IPS DF 6.9 (cell line): Measurements from ENCODE around the gene LDHA.

ENCODE experiments used
- DNase-seq: peaks from one replicate; pipeline ENCODE4 v3.0.0-alpha.2; 2013; ENCODE audit warnings: low read depth, low spot score
- H3K27ac ChIP-seq: one replicate; pipeline ENCODE4 v1.5.1; 2013; ENCODE audit warnings: low read length, control low read depth
- H3K27me3 ChIP-seq: 2 replicates; pipeline ENCODE4 v1.6.1; 2013; ENCODE audit warnings: mild to moderate bottlenecking, low read length; ENCODE audit not compliant: control insufficient read depth, insufficient read depth
- H3K36me3 ChIP-seq: 2 replicates; pipeline ENCODE4 v1.6.1; 2013; ENCODE audit warnings: low read length; ENCODE audit not compliant: control insufficient read depth, insufficient read depth
- H3K4me1 ChIP-seq: 2 replicates; pipeline ENCODE4 v1.6.1; 2013; ENCODE audit warnings: low read length; ENCODE audit not compliant: control insufficient read depth, insufficient read depth
- H3K4me3 ChIP-seq: 2 replicates; pipeline ENCODE4 v1.5.1; 2013; ENCODE audit warnings: mild to moderate bottlenecking, low read length
- H3K9me3 ChIP-seq: 2 replicates; pipeline ENCODE4 v1.6.1; 2013; ENCODE audit warnings: low read length, inconsistent platforms; ENCODE audit not compliant: control insufficient read depth, insufficient read depth
- WGBS: extraction: QIAGEN DNeasy Blood & Tissue Kit; methylation state at CpG from one replicate; pipeline ENCODE4 v1.1.7; 2013; ENCODE audit warnings: mixed read lengths, missing lambda C conversion rate; ENCODE audit not compliant: insufficient read length, insufficient coverage; 5-methylcytosine and 5-hydroxymethylcytosine counted together

The LDHA gene

GRCh38 chr11:18369398-18369797 lies 25.0 kb upstream of the LDHA start:
- no CpG with 5 or more reads among the region's 2 CpGs for WGBS
- Histone ChIP-seq H3K36me3 (no peaks in the 10 kb centered on the region; the same call in 1 of the 2 replicates), H3K4me1 (no peaks in the 10 kb centered on the region), H3K27me3 (no peaks in the 10 kb centered on the region), H3K27ac (no peak overlapping the region), H3K4me3 (no peak overlapping the region), H3K9me3 (no peaks in the 10 kb centered on the region)
- DNase-seq: no peak

- no CpG with 5 or more reads among the region's 2 CpGs for WGBS
- Histone ChIP-seq H3K4me1 (no peaks in the 10 kb centered on the region), H3K9me3 (no peaks in the 10 kb centered on the region), H3K36me3 (no peaks in the 10 kb centered on the region), H3K27ac (no peak overlapping the region), H3K27me3 (no peaks in the 10 kb centered on the region), H3K4me3 (no peak overlapping the region)
- DNase-seq: no peak
Measured at GRCh38 chr11:18371279-18371678, 23.1 kb upstream of the LDHA start.

GRCh38 chr11:18372201-18372600 lies 22.2 kb upstream of the LDHA start:
- no peak for DNase-seq
- Histone ChIP-seq H3K4me1 (no peaks in the 10 kb centered on the region), H3K27ac (no peak overlapping the region), H3K27me3 (no peaks in the 10 kb centered on the region), H3K9me3 (no peaks in the 10 kb centered on the region), H3K4me3 (no peak overlapping the region), H3K36me3 (no peaks in the 10 kb centered on the region)
- WGBS: no CpG with 5 or more reads among the region's 2 CpGs

- Histone ChIP-seq H3K4me3 (no peak overlapping the region), H3K27ac (no peak overlapping the region), H3K4me1 (no peaks in the 10 kb centered on the region), H3K27me3 (no peaks in the 10 kb centered on the region), H3K9me3 (no peaks in the 10 kb centered on the region), H3K36me3 (no peaks in the 10 kb centered on the region)
- DNase-seq: no peak
- WGBS: no CpG with 5 or more reads among the region's 2 CpGs
Measured at GRCh38 chr11:18374956-18375355, 19.4 kb upstream of the LDHA start.

DNA sequence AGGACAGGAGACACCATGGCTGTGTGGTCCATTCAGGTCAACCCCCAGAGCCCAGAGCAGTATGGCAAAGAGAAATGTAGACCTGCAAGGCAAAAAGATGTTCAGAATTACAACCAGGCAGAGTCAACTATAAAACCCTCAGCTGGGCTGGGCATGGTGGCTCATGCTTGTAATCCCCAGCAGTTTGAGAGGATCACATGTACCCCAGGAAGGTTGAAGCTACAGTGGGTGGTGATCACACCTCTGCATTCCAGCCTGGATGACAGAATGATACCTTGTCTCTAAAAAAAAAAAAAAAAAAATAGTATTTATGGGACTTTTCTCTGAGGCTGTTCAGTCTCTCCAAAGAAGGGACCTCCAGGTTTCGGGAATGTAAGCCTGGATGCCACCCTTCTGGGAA lies 18.4 kb upstream of the LDHA start:
- no peaks in the 10 kb centered on the region for H3K9me3 ChIP-seq
- no CpG with 5 or more reads among the region's 1 CpG for WGBS
- no peak overlapping the region for H3K4me3 ChIP-seq
- H3K27me3 ChIP-seq: no peaks in the 10 kb centered on the region
- H3K36me3 ChIP-seq: no peaks in the 10 kb centered on the region
- H3K4me1 ChIP-seq: no peaks in the 10 kb centered on the region
- H3K27ac ChIP-seq: no peak overlapping the region
- no peak for DNase-seq

GRCh38 chr11:18379201-18379600 lies 15.2 kb upstream of the LDHA start:
- H3K4me3 ChIP-seq: no peak overlapping the region
- WGBS: no CpG with 5 or more reads among the region's 2 CpGs
- H3K27me3 ChIP-seq: no peaks in the 10 kb centered on the region
- H3K27ac ChIP-seq: no peak overlapping the region
- no peaks in the 10 kb centered on the region for H3K36me3 ChIP-seq
- no peaks in the 10 kb centered on the region for H3K9me3 ChIP-seq
- no peaks in the 10 kb centered on the region for H3K4me1 ChIP-seq
- no peak for DNase-seq

DNA sequence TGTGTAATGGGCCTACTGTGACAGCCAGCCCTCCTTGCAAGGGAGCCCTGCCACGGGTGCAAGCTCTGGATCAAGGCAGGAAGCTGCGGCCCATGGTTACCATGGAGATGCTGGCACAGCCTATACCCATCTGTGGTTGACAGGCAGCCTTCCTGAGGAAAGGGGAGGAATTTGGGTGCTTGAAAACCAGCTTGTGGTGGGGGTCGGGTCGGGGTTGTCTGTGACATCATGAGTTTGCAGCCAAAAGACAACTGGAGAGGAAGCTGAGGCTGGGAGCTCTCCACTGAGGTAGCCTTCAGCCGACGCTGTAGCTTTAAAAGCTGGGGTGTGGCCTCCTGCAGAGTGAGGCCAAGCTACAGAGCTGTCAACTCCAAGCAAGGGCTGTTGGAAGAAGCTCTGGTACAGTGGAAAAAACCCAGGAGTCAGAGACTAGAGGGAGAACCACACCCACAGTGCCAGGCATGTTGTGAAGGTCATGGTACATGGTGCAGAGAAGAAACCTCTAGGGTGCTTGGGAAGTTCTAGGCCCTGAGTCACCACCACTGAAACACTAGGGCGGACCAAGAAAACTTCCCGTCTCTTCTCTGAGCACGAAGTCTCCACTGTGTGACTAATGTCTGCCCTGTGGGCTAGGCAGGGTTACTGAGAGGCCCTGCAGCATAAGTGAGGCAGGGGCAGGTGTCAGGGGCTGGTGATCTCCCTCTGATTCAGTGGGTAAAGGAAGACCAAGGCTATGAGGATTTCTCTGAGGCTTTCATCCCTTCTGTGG lies 10.8 kb upstream of the LDHA start:
- WGBS: no CpG with 5 or more reads among the region's 9 CpGs
- no peak overlapping the region for H3K27ac ChIP-seq

GRCh38 chr11:18384157-18384641 lies 10.2 kb upstream of the LDHA start:
- H3K4me3 ChIP-seq: no peak overlapping the region
- H3K36me3 ChIP-seq: no peaks in the 10 kb centered on the region
- no peak for DNase-seq
- no peak overlapping the region for H3K27ac ChIP-seq
- no peaks in the 10 kb centered on the region for H3K9me3 ChIP-seq
- no peaks in the 10 kb centered on the region for H3K4me1 ChIP-seq
- H3K27me3 ChIP-seq: no peaks in the 10 kb centered on the region
- WGBS: no CpG with 5 or more reads among the region's 3 CpGs

More for the DNA sequence above, 10.8 kb upstream of the LDHA start:
- Histone ChIP-seq H3K9me3 (no peaks in the 10 kb centered on the region), H3K4me1 (no peaks in the 10 kb centered on the region), H3K4me3 (no peak overlapping the region), H3K36me3 (no peaks in the 10 kb centered on the region), H3K27me3 (no peaks in the 10 kb centered on the region)
- no peak for DNase-seq

DNA sequence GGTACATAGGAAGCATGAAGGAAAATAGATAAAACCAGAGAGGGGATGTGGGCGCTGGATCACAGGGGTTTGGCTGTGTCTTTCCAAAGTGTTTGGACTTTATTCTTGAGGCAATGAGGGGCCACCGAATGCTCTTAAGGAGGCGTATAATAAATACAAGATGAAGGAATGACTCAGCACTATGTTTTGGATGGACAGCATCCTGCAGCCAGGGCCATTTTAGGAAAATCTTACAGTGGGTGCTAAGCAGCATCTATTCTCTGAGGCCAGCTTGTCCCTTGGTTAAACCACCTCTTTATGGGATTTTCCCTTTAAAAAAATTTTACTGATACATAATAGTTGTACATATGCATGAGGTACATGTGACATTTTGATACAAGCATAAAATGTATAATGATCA lies 4.3 kb upstream of the LDHA start:
- DNase-seq: no peak
- no CpG with 5 or more reads among the region's 3 CpGs for WGBS

DNA sequence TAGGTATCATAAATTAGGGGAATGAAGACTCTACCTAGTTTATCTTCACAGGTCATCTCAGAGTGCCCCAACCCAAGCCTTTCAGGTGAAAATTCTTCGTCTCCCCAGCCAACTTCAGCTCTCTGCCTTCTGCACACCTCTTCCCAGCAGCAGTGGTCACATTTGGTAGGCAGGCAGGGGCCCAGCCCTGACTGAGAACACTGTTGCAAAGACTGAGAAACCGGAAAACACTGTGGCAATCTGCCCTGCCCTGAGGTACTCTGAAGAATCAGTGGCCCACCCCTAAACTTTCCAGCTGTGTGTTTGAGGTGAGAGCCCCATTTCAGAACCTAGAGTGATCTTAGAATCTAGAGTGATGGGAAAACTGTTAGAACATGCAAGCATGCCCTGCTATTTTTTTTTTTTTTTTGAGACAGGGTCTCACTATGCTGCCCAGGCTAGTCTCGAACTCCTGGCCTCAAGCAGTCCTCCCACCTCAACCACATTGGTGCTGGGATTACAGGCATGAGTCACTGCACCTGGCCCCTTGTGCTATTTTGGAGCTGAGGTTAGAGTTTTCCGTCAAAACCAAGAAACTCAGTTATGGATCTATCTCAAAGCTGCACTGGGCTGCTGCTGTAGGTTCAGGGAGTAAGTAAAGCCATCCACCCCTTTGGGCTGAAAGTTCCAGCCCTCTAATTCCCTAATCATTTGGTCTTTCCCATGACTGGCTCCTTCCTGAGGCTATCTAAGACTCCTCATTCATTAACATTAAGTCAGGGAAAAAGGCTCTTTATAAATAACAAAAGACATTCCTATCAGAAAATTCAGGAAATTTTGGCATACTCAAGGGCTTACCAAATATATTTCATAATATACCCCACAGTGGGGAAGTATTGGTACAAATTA lies 1.7 kb upstream of the LDHA start:
- 0 out of 2 replicates have a peak, but pooled peaks cover 2% of the 10 kb centered on the region for H3K4me1 ChIP-seq
- WGBS: no CpG with 5 or more reads among the region's 4 CpGs
- no peak overlapping the region for H3K27ac ChIP-seq
- H3K4me3 ChIP-seq: no peak overlapping the region
- DNase-seq: no peak
- H3K27me3 ChIP-seq: no peaks in the 10 kb centered on the region
- H3K9me3 ChIP-seq: no peaks in the 10 kb centered on the region
- no peaks in the 10 kb centered on the region for H3K36me3 ChIP-seq

More for the DNA sequence above, 4.3 kb upstream of the LDHA start:
- Histone ChIP-seq H3K4me1 (0 out of 2 replicates have a peak, but pooled peaks cover 2% of the 10 kb centered on the region), H3K9me3 (no peaks in the 10 kb centered on the region), H3K36me3 (no peaks in the 10 kb centered on the region), H3K27me3 (no peaks in the 10 kb centered on the region), H3K4me3 (no peak overlapping the region), H3K27ac (no peak overlapping the region)
